WTC11 (cell line): ENCODE measurements around the gene IPO11. TPM values are rescaled to one million over a fixed set of nuclear protein-coding genes. Genes with fewer than 3 reads are reported as not detected.

Experiments
- ATAC-seq: fragments of 200-7000 bp; cut with Tn5 transposase; 2 replicates; pipeline ENCODE4 v1.10.0; 2021; ENCODE audit warnings: mild to moderate bottlenecking, moderate library complexity
- CTCF ChIA-PET: fragments of 300-600 bp; sonication (Branson Sonifier 250); formaldehyde crosslinking; loops from one replicate; lab custom pipeline; 2021; ENCODE audit warnings: antibody characterized with exemption; lab: Charles Lee
- POLR2A ChIA-PET: fragments of 350-600 bp; sonication (Branson Sonifier 250); formaldehyde crosslinking; loops from one replicate; lab custom pipeline; 2021; ENCODE audit warnings: antibody characterized with exemption; lab: Charles Lee
- DNase-seq: peaks from one replicate; pipeline ENCODE4 v3.0.0; 2021; ENCODE audit warnings: low spot score
- H3K27ac Mint-ChIP-seq: 2 replicates; pipeline ENCODE4 v1.8.0; 2021; ENCODE audit warnings: mixed read lengths
- H3K27me3 Mint-ChIP-seq: 2 replicates; pipeline ENCODE4 v1.8.0; 2021; ENCODE audit warnings: low read depth, mild to moderate bottlenecking, moderate library complexity, mixed read lengths
- H3K36me3 Mint-ChIP-seq: 2 replicates; pipeline ENCODE4 v1.8.0; 2021; ENCODE audit warnings: mixed read lengths
- H3K4me1 Mint-ChIP-seq: 2 replicates; pipeline ENCODE4 v1.8.0; 2022; ENCODE audit warnings: mixed read lengths
- H3K4me3 Mint-ChIP-seq: 2 replicates; pipeline ENCODE4 v1.8.0; 2021; ENCODE audit warnings: mild to moderate bottlenecking, moderate library complexity, mixed read lengths
- H3K9me3 Mint-ChIP-seq: 2 replicates; pipeline ENCODE4 v1.8.0; 2021; ENCODE audit warnings: mixed read lengths
- CREB1 ChIP-seq: sonication (generic); formaldehyde crosslinking; IDR thresholded peaks from 2 replicates; pipeline ENCODE4 v1.8.0; 2023; ENCODE audit warnings: mild to moderate bottlenecking, missing genetic modification reagents
- E2F4 ChIP-seq: sonication (generic); formaldehyde crosslinking; IDR thresholded peaks from 2 replicates; pipeline ENCODE4 v1.8.1; 2022; ENCODE audit warnings: low read depth, mild to moderate bottlenecking, moderate library complexity, missing genetic modification reagents, borderline replicate concordance
- E2F5 ChIP-seq: sonication (generic); formaldehyde crosslinking; IDR thresholded peaks from 2 replicates; pipeline ENCODE4 v1.8.1; 2022; ENCODE audit warnings: mild to moderate bottlenecking, moderate library complexity, missing genetic modification reagents
- ERG ChIP-seq: fragments of 250-450 bp; sonication (Bioruptor Pico); IDR thresholded peaks from 2 replicates; pipeline ENCODE4 v1.8.0; 2021; ENCODE audit warnings: mild to moderate bottlenecking
- FOXP1 ChIP-seq: sonication (generic); formaldehyde crosslinking; IDR thresholded peaks from 2 replicates; pipeline ENCODE4 v1.8.0; 2022; ENCODE audit warnings: missing genetic modification reagents, mild to moderate bottlenecking, moderate library complexity, borderline replicate concordance
- FOXP4 ChIP-seq: sonication (generic); formaldehyde crosslinking; IDR thresholded peaks from 2 replicates; pipeline ENCODE4 v1.8.0; 2022; ENCODE audit warnings: mild to moderate bottlenecking, missing genetic modification reagents
- HMGA2 ChIP-seq: fragments of 250-450 bp; sonication (Bioruptor Pico); IDR thresholded peaks from 2 replicates; pipeline ENCODE4 v1.4.0; 2021; ENCODE audit warnings: mild to moderate bottlenecking, moderate library complexity
- MAX ChIP-seq: sonication (generic); formaldehyde crosslinking; IDR thresholded peaks from 2 replicates; pipeline ENCODE4 v1.8.0; 2022; ENCODE audit warnings: mild to moderate bottlenecking, missing genetic modification reagents
- MXD4 ChIP-seq: fragments of 250-450 bp; sonication (Bioruptor Pico); IDR thresholded peaks from 2 replicates; pipeline ENCODE4 v1.8.0; 2021; ENCODE audit warnings: mild to moderate bottlenecking, moderate library complexity, borderline replicate concordance
- NFYB ChIP-seq: sonication (generic); formaldehyde crosslinking; conservative IDR thresholded peaks from 2 replicates; pipeline ENCODE4 v1.8.0; 2022; ENCODE audit warnings: low read depth, missing genetic modification reagents
- NR3C1 ChIP-seq: sonication (generic); formaldehyde crosslinking; conservative IDR thresholded peaks from 2 replicates; pipeline ENCODE4 v1.8.1; 2023; ENCODE audit warnings: low read depth, mild to moderate bottlenecking, missing genetic modification reagents
- OVOL2 ChIP-seq: fragments of 250-450 bp; sonication (Bioruptor Pico); IDR thresholded peaks from 2 replicates; pipeline ENCODE4 v1.9.0; 2021; ENCODE audit warnings: mild to moderate bottlenecking, borderline replicate concordance
- SMAD3 ChIP-seq: sonication (generic); formaldehyde crosslinking; IDR thresholded peaks from 2 replicates; pipeline ENCODE4 v1.8.0; 2022; ENCODE audit warnings: missing genetic modification reagents, mild to moderate bottlenecking, borderline replicate concordance
- SOX15 ChIP-seq: fragments of 250-450 bp; sonication (Bioruptor Pico); IDR thresholded peaks from 2 replicates; pipeline ENCODE4 v1.9.0; 2021; ENCODE audit warnings: mild to moderate bottlenecking
- TP53 ChIP-seq: sonication (generic); formaldehyde crosslinking; IDR thresholded peaks from 2 replicates; pipeline ENCODE4 v1.8.1; 2023; ENCODE audit warnings: mild to moderate bottlenecking, missing genetic modification reagents
- USF2 ChIP-seq: sonication (generic); formaldehyde crosslinking; IDR thresholded peaks from 2 replicates; pipeline ENCODE4 v1.8.1; 2023; ENCODE audit warnings: mild to moderate bottlenecking, missing genetic modification reagents, moderate library complexity
- ZBTB43 ChIP-seq: sonication (generic); formaldehyde crosslinking; IDR thresholded peaks from 2 replicates; pipeline ENCODE4 v1.8.1; 2023; ENCODE audit warnings: mild to moderate bottlenecking, missing genetic modification reagents
- ZNF219 ChIP-seq: sonication (generic); formaldehyde crosslinking; IDR thresholded peaks from 2 replicates; pipeline ENCODE4 v1.8.0; 2023; ENCODE audit warnings: missing genetic modification reagents, mild to moderate bottlenecking, borderline replicate concordance
- ZSCAN18 ChIP-seq: fragments of 250-450 bp; sonication (Bioruptor Pico); IDR thresholded peaks from 2 replicates; pipeline ENCODE4 v2.1.2; 2022; ENCODE audit warnings: mild to moderate bottlenecking, moderate library complexity
- total RNA-seq: library from RNA; stranded (reverse); gene quantifications from 3 replicates; pipeline ENCODE4 v1.2.3, GENCODE V29; 2021

Gene IPO11
- total RNA-seq, 1 experiment from 2014 or later, result 61.9 TPM

- Mint-ChIP-seq H3K36me3 (peaks cover 51% of the 10 kb centered on the region), H3K9me3 (no peaks in the 10 kb centered on the region), H3K4me1 (no peaks in the 10 kb centered on the region), H3K4me3 (no peak overlapping the region), H3K27me3 (no peaks in the 10 kb centered on the region), H3K27ac (no peak overlapping the region)
- ChIA-PET CTCF (no interaction called here), POLR2A (no interaction called here)
- no peak for TF ChIP-seq MXD4
- no peak for TF ChIP-seq FOXP4
- no peak for TF ChIP-seq ERG (CRISPR knock-in tag)
- ATAC-seq (no peak), DNase-seq (no peak)
Observed at GRCh38 chr5:62373382-62373781, 39.2 kb upstream of the IPO11 start.

- Mint-ChIP-seq H3K27me3 (no peaks in the 10 kb centered on the region), H3K27ac (no peak overlapping the region), H3K4me1 (no peaks in the 10 kb centered on the region), H3K9me3 (no peaks in the 10 kb centered on the region), H3K36me3 (peaks cover 53% of the 10 kb centered on the region), H3K4me3 (no peak overlapping the region)
- ATAC-seq (no peak), DNase-seq (no peak)
- CTCF ChIA-PET, result no interaction called here
- POLR2A ChIA-PET, result interaction anchor here (0.5 kb wide), 1 partner anchor 10 kb away, joined by 3 read pairs; no protein-coding TSS in a partner anchor
- TF ChIP-seq NR3C1 (CRISPR knock-in tag), result no peak
- TF ChIP-seq SMAD3 (CRISPR knock-in tag), result no peak
- TF ChIP-seq FOXP1 (CRISPR knock-in tag), result no peak
- no peak for TF ChIP-seq ERG (CRISPR knock-in tag)
- no peak for TF ChIP-seq CREB1 (CRISPR knock-in tag)
- no peak for TF ChIP-seq ZNF219 (CRISPR knock-in tag)
- TF ChIP-seq ZSCAN18 (CRISPR knock-in tag), result no peak
- no peak for TF ChIP-seq NFYB (CRISPR knock-in tag)
- no peak for TF ChIP-seq TP53 (CRISPR knock-in tag)
Observed at GRCh38 chr5:62374090-62374489, 38.5 kb upstream of the IPO11 start.

- no peak for TF ChIP-seq E2F5 (CRISPR knock-in tag)
- TF ChIP-seq SOX15 (CRISPR knock-in tag), result no peak
- TF ChIP-seq HMGA2, result no peak
- no peak for TF ChIP-seq USF2 (CRISPR knock-in tag)
- TF ChIP-seq MAX, result no peak
- no peak for TF ChIP-seq E2F4 (CRISPR knock-in tag)
- no peak for TF ChIP-seq ZBTB43 (CRISPR knock-in tag)
- no peak for TF ChIP-seq OVOL2
- H3K36me3 Mint-ChIP-seq, result peaks cover 58% of the 10 kb centered on the region
- no peaks in the 10 kb centered on the region for H3K27me3 Mint-ChIP-seq
- H3K9me3 Mint-ChIP-seq, result no peaks in the 10 kb centered on the region
- no peak overlapping the region for H3K4me3 Mint-ChIP-seq
- no peak for DNase-seq
- POLR2A ChIA-PET, result no interaction called here
- CTCF ChIA-PET, result no interaction called here
- ATAC-seq, result no peak
- no peaks in the 10 kb centered on the region for H3K4me1 Mint-ChIP-seq
- no peak overlapping the region for H3K27ac Mint-ChIP-seq
Observed at GRCh38 chr5:62375627-62376026, 36.9 kb upstream of the IPO11 start.
